IMR-90 (cell line): ENCODE data around the gene FRK. TPM values are rescaled to one million over a fixed set of nuclear protein-coding genes. Genes with fewer than 3 reads are reported as not detected.
A peak's percentile ranks its signal among the peaks of the same experiment; 100 is the strongest.

Source experiments
- ATAC-seq: fragments of 200-7000 bp; cut with Tn5 transposase; 2 replicates; pipeline ENCODE4 v1.9.1; 2020; ENCODE audit warnings: low read depth, mild to moderate bottlenecking, moderate library complexity
- BruUV-seq: library from RNA; stranded (reverse); fragments of 400-500 nt; replicated peaks from 2 replicates; lab custom pipeline; 2021; lab: Mats Ljungman, UMichigan
- CTCF ChIA-PET: fragments of 300-600 bp; formaldehyde crosslinking; extraction: SDS; loops from one replicate; lab custom pipeline; 2021; ENCODE audit warnings: antibody characterized with exemption; lab: Yijun Ruan, JAX
- POLR2A ChIA-PET: fragments of 300-600 bp; sonication (Branson Sonifier 250); formaldehyde crosslinking; loops from one replicate; lab custom pipeline; 2022; ENCODE audit warnings: antibody characterized with exemption; ENCODE audit not compliant: unreplicated experiment; lab: Charles Lee
- DNase-seq: peaks from one replicate; pipeline ENCODE4 v3.0.0; 2013
- H2AFZ ChIP-seq: replicated peaks from 2 replicates; pipeline ENCODE3; 2013; ENCODE audit warnings: low read length, mild to moderate bottlenecking; ENCODE audit not compliant: poor library complexity
- H2AK5ac ChIP-seq: 2 replicates; pipeline ENCODE4 v1.6.1; 2013; ENCODE audit warnings: low read depth, low read length, inconsistent platforms
- H2AK9ac ChIP-seq: replicated peaks from 2 replicates; pipeline ENCODE3; 2013; ENCODE audit warnings: mild to moderate bottlenecking, low read depth, low read length, moderate library complexity; ENCODE audit not compliant: poor library complexity
- H2BK120ac ChIP-seq: 2 replicates; pipeline ENCODE4 v1.6.1; 2013; ENCODE audit warnings: low read depth, low read length, inconsistent platforms
- H2BK15ac ChIP-seq: 3 replicates; pipeline ENCODE4 v1.6.1; 2013; ENCODE audit warnings: low read depth, low read length, inconsistent platforms
- H2BK20ac ChIP-seq: 2 replicates; pipeline ENCODE4 v1.6.1; 2013; ENCODE audit warnings: low read depth, mild to moderate bottlenecking, inconsistent platforms, low read length, moderate library complexity
- H2BK5ac ChIP-seq: 2 replicates; pipeline ENCODE4 v1.6.1; 2013; ENCODE audit warnings: mild to moderate bottlenecking, low read depth, low read length, inconsistent platforms; ENCODE audit not compliant: poor library complexity, severe bottlenecking
- H3K14ac ChIP-seq: replicated peaks from 2 replicates; pipeline ENCODE4 v1.6.1; 2013; ENCODE audit warnings: low read depth, low read length, inconsistent platforms
- H3K18ac ChIP-seq: 2 replicates; pipeline ENCODE4 v1.6.1; 2013; ENCODE audit warnings: low read depth, low read length, control low read depth
- H3K23ac ChIP-seq: 2 replicates; pipeline ENCODE4 v1.6.1; 2013; ENCODE audit warnings: low read depth, low read length, inconsistent platforms
- H3K27ac ChIP-seq: 2 replicates; pipeline ENCODE4 v1.5.1; 2013; ENCODE audit warnings: mild to moderate bottlenecking, control low read depth, low read length; ENCODE audit not compliant: insufficient read depth
- H3K27me3 ChIP-seq: 2 replicates; pipeline ENCODE4 v1.6.1; 2013; ENCODE audit warnings: low read length; ENCODE audit not compliant: control insufficient read depth, insufficient read depth
- H3K36me3 ChIP-seq: 2 replicates; pipeline ENCODE4 v1.6.1; 2013; ENCODE audit warnings: low read length, mixed read lengths; ENCODE audit not compliant: control insufficient read depth, insufficient read depth
- H3K4ac ChIP-seq: 2 replicates; pipeline ENCODE4 v1.6.1; 2013; ENCODE audit warnings: low read depth, low read length, inconsistent platforms
- H3K4me1 ChIP-seq: 2 replicates; pipeline ENCODE4 v1.6.1; 2013; ENCODE audit warnings: low read length, mixed read lengths; ENCODE audit not compliant: control insufficient read depth, insufficient read depth
- H3K4me2 ChIP-seq: 2 replicates; pipeline ENCODE4 v1.6.1; 2013; ENCODE audit warnings: low read depth, mild to moderate bottlenecking, control low read depth, low read length, moderate library complexity
- H3K4me3 ChIP-seq: 2 replicates; pipeline ENCODE4 v1.5.1; 2013; ENCODE audit warnings: low read depth, mild to moderate bottlenecking, control low read depth, low read length, moderate library complexity; ENCODE audit not compliant: insufficient read depth
- H3K56ac ChIP-seq: 2 replicates; pipeline ENCODE4 v1.6.1; 2013; ENCODE audit warnings: low read length, inconsistent platforms; ENCODE audit not compliant: insufficient read depth; ENCODE audit errors: extremely low read depth
- H3K79me1 ChIP-seq, 2 experiments: 2 replicates each; pipeline ENCODE4 v1.6.1; 2013; ENCODE audit warnings: low read length in 2 of 2, inconsistent platforms in 1 of 2, low read depth in 1 of 2
- H3K9ac ChIP-seq: 2 replicates; pipeline ENCODE4 v1.6.1; 2013; ENCODE audit warnings: low read depth, low read length, control low read depth
- H3K9me1 ChIP-seq: 2 replicates; pipeline ENCODE4 v1.6.1; 2013; ENCODE audit warnings: low read length, inconsistent platforms; ENCODE audit not compliant: insufficient read depth
- H3K9me3 ChIP-seq: 2 replicates; pipeline ENCODE4 v1.6.1; 2013; ENCODE audit warnings: low read length; ENCODE audit not compliant: control insufficient read depth, insufficient read depth
- H4K20me1 ChIP-seq: 2 replicates; pipeline ENCODE4 v1.6.1; 2013; ENCODE audit warnings: low read length, inconsistent platforms; ENCODE audit not compliant: insufficient read depth
- H4K5ac ChIP-seq: 2 replicates; pipeline ENCODE4 v1.6.1; 2013; ENCODE audit warnings: mild to moderate bottlenecking, low read depth, low read length, control low read depth
- H4K8ac ChIP-seq, 2 experiments: 2 replicates each; pipeline ENCODE4 v1.6.1; 2013; ENCODE audit warnings: low read depth in 2 of 2, low read length in 2 of 2, control low read depth in 1 of 2, inconsistent platforms in 1 of 2
- H4K91ac ChIP-seq: 2 replicates; pipeline ENCODE4 v1.6.1; 2013; ENCODE audit warnings: low read depth, low read length, inconsistent platforms; ENCODE audit not compliant: insufficient read depth
- BHLHE40 ChIP-seq: fragments of 150-350 bp; IDR thresholded peaks from 2 replicates; pipeline ENCODE4 v1.6.1; 2016; ENCODE audit warnings: mild to moderate bottlenecking, low read depth, low read length
- CEBPB ChIP-seq: IDR thresholded peaks from 2 replicates; pipeline ENCODE4 v1.6.1; 2012; ENCODE audit warnings: low read depth, low read length, improper control_type of control experiment
- CHD1 ChIP-seq: IDR thresholded peaks from 2 replicates; pipeline ENCODE4 v1.6.1; 2012; ENCODE audit warnings: low read depth, low read length, improper control_type of control experiment
- FOS ChIP-seq: fragments of 150-350 bp; IDR thresholded peaks from 2 replicates; pipeline ENCODE4 v1.6.1; 2016; ENCODE audit warnings: low read depth, low read length
- MAFK ChIP-seq: IDR thresholded peaks from 2 replicates; pipeline ENCODE4 v1.6.1; 2012; ENCODE audit warnings: low read depth, low read length, improper control_type of control experiment
- MAZ ChIP-seq: IDR thresholded peaks from 2 replicates; pipeline ENCODE4 v1.6.1; 2012; ENCODE audit warnings: low read depth, mild to moderate bottlenecking, low read length, improper control_type of control experiment, moderate library complexity, borderline replicate concordance
- MXI1 ChIP-seq: IDR thresholded peaks from 2 replicates; pipeline ENCODE4 v1.6.1; 2012; ENCODE audit warnings: low read depth, mild to moderate bottlenecking, low read length, moderate library complexity, borderline replicate concordance
- NFE2L2 ChIP-seq: fragments of 150-350 bp; IDR thresholded peaks from 2 replicates; pipeline ENCODE4 v1.6.1; 2016; ENCODE audit warnings: low read depth, mild to moderate bottlenecking, low read length
- RAD21 ChIP-seq: IDR thresholded peaks from 2 replicates; pipeline ENCODE4 v1.6.1; 2012; ENCODE audit warnings: low read length, improper control_type of control experiment
- RCOR1 ChIP-seq: IDR thresholded peaks from 2 replicates; pipeline ENCODE4 v1.6.1; 2012; ENCODE audit warnings: mild to moderate bottlenecking, low read length, improper control_type of control experiment; ENCODE audit not compliant: insufficient replicate concordance
- RFX5 ChIP-seq: IDR thresholded peaks from 2 replicates; pipeline ENCODE4 v1.8.0; 2012; ENCODE audit warnings: low read depth, mild to moderate bottlenecking, low read length, moderate library complexity
- SMC3 ChIP-seq: fragments of 150-350 bp; IDR thresholded peaks from 2 replicates; pipeline ENCODE4 v1.6.1; 2016; ENCODE audit warnings: low read depth, mild to moderate bottlenecking, antibody characterized with exemption, low read length, moderate library complexity
- WGBS, 2 experiments: methylation state at CpG; one replicate each; pipeline versions ENCODE4 v1.1.5 to v1.1.7; 2013; ENCODE audit warnings: missing lambda C conversion rate in 2 of 2; ENCODE audit not compliant: insufficient read length in 1 of 2; ENCODE audit errors: extremely low coverage in 2 of 2; 5-methylcytosine and 5-hydroxymethylcytosine counted together
- dilution Hi-C: fragments of 300-500 bp; cut with HindIII; formaldehyde crosslinking; loops from one replicate; pipeline ENCODE4 v1.14.3; 2018; ENCODE audit warnings: low sequenced_read_pairs; ENCODE audit not compliant: unreplicated experiment
- in situ Hi-C: fragments of 300-500 bp; cut with MboI; formaldehyde crosslinking; loops from 3 replicates; pipeline ENCODE4 v1.14.3; 2019; ENCODE audit warnings: low sequenced_read_pairs, inconsistent platforms, mixed read lengths
- intact Hi-C: fragments of 100-400 bp; cut with micrococcal nuclease; formaldehyde crosslinking; loops from 2 replicates; pipeline ENCODE4 v1.10.0; 2022
- polyA plus RNA-seq, 3 experiments: library from polyadenylated mRNA; depleted of rRNA; stranded (reverse); fragments of >200 nt; gene quantifications; 2 replicates each; pipeline ENCODE4 v1.2.3, GENCODE V29; 2012; ENCODE audit warnings: low replicate concordance in 1 of 3
- total RNA-seq: library from RNA; depleted of rRNA; stranded (reverse); fragments of >200 nt; gene quantifications from 2 replicates; pipeline ENCODE4 v1.2.3, GENCODE V29; 2012
- TF ChIP-seq, protein P1 (sequence below): fragments of 150-350 bp; IDR thresholded peaks from 2 replicates; pipeline ENCODE4 v1.6.1; 2017; ENCODE audit warnings: mild to moderate bottlenecking, antibody characterized with exemption, low read length, low read depth
- TF ChIP-seq, protein P2 (sequence below): conservative IDR thresholded peaks from 2 replicates; pipeline ENCODE4 v1.5.1; 2012; ENCODE audit warnings: mild to moderate bottlenecking, low read depth, low read length, improper control_type of control experiment
- TF ChIP-seq, protein P3 (sequence below): fragments of 150-350 bp; IDR thresholded peaks from 2 replicates; pipeline ENCODE4 v1.6.1; 2016; ENCODE audit warnings: low read depth, mild to moderate bottlenecking, low read length, moderate library complexity, borderline replicate concordance

The FRK gene
- total and polyA plus RNA-seq, 2 of the 4 experiments (the other 2 are of a cell fraction) = under 0.01 to 0.02 TPM

DNA sequence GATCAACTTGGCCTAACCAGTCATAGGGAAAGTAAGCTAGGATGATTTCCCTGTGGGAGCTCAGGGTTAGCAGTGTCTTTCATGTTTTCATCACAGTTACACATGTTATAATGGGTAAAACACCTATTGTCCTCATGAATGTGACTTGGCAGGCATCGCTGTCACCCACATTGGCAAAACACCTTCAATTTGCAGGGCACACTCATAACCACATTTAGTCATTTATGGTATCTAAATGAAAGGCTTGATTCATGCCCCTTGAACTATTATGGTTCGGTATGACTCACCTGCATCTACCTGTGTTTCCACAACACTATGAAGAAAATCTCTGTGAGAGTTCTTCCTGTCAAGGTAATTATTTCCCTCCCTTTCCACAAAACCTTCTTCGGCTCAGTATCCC is 49.2 kb downstream of the FRK start:
- dilution Hi-C loops (no loop called here), in situ Hi-C loops (loop anchor here (5.0 kb wide), 1 partner anchor 86 kb away; no protein-coding TSS in a partner anchor), intact Hi-C loops (loop anchor here (1.0 to 10.0 kb wide), 3 partner anchors 86 to 397 kb away; no protein-coding TSS in a partner anchor)
- no peak overlapping the region for H3K23ac ChIP-seq
- H2AFZ ChIP-seq = no peak overlapping the region
- ChIA-PET POLR2A (no interaction called here), CTCF (interaction anchor here (0.6 to 2.9 kb wide), 11 partner anchors 19 to 104 kb away, joined by 3 to 13 read pairs (median 4); partner anchors contain the start of gene NT5DC1)
- peak overlapping the region; percentile 75 for H2BK120ac ChIP-seq
- H2AK5ac ChIP-seq = peak overlapping the region; percentile 17; the same call in 1 of the 2 replicates
- H2BK20ac ChIP-seq = peak overlapping the region; percentile 51; the same call in 1 of the 2 replicates
- no peaks in the 10 kb centered on the region for H3K27me3 ChIP-seq
- ATAC-seq (no peak), DNase-seq (no peak)
- H3K4me2 ChIP-seq = peak overlapping the region; percentile 36; the same call in 1 of the 2 replicates
- H3K9ac ChIP-seq = 0 out of 2 replicates have a peak overlapping the region, but pooled peaks have one; percentile 42
- no peaks in the 10 kb centered on the region for H3K9me3 ChIP-seq
- no peaks in the 10 kb centered on the region for H3K36me3 ChIP-seq
- H4K20me1 ChIP-seq = no peaks in the 10 kb centered on the region
- no peak overlapping the region for H3K4me3 ChIP-seq
- H4K8ac ChIP-seq = 0 out of 4 replicates have a peak overlapping the region, but pooled peaks of 1 of the 2 experiments have one; percentile 1
- peak overlapping the region; percentile 45; the same call in 1 of the 2 replicates for H3K4ac ChIP-seq
- 0 out of 2 replicates have a peak overlapping the region, but pooled peaks have one; percentile 25 for H4K91ac ChIP-seq
- H3K4me1 ChIP-seq = peaks cover 9% of the 10 kb centered on the region
- H3K79me1 ChIP-seq = no peaks in the 10 kb centered on the region
- no CpG with 5 or more reads among the region's 3 CpGs for WGBS, 2 experiments
- H4K5ac ChIP-seq = peak overlapping the region; percentile 98
- H3K56ac ChIP-seq = no peak overlapping the region
- no peak overlapping the region for H2AK9ac ChIP-seq
- H2BK5ac ChIP-seq = peak overlapping the region; percentile 93
- H2BK15ac ChIP-seq = peak overlapping the region; percentile 72; the same call in 2 of the 3 replicates
- peaks cover 3% of the 10 kb centered on the region; the same call in 1 of the 2 replicates for H3K9me1 ChIP-seq
- peak overlapping the region; percentile 67; the same call in 1 of the 2 replicates for H3K27ac ChIP-seq
- peak overlapping the region; percentile 98 for H3K18ac ChIP-seq
- 0 out of 2 replicates have a peak overlapping the region, but pooled peaks have one; percentile 42 for H3K14ac ChIP-seq
- BruUV-seq = no TSS peak
- TF ChIP-seq RFX5 = no peak
- no peak for TF ChIP-seq MAZ
- TF ChIP-seq RAD21 = no peak
- no peak for TF ChIP-seq NFE2L2
- TF ChIP-seq, protein P1, sequence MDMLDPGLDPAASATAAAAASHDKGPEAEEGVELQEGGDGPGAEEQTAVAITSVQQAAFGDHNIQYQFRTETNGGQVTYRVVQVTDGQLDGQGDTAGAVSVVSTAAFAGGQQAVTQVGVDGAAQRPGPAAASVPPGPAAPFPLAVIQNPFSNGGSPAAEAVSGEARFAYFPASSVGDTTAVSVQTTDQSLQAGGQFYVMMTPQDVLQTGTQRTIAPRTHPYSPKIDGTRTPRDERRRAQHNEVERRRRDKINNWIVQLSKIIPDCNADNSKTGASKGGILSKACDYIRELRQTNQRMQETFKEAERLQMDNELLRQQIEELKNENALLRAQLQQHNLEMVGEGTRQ = no peak
- TF ChIP-seq CEBPB = no peak
- TF ChIP-seq RCOR1 = no peak
- no peak for TF ChIP-seq SMC3
- TF ChIP-seq CHD1 = no peak
- no peak for TF ChIP-seq MXI1
- TF ChIP-seq, protein P2, sequence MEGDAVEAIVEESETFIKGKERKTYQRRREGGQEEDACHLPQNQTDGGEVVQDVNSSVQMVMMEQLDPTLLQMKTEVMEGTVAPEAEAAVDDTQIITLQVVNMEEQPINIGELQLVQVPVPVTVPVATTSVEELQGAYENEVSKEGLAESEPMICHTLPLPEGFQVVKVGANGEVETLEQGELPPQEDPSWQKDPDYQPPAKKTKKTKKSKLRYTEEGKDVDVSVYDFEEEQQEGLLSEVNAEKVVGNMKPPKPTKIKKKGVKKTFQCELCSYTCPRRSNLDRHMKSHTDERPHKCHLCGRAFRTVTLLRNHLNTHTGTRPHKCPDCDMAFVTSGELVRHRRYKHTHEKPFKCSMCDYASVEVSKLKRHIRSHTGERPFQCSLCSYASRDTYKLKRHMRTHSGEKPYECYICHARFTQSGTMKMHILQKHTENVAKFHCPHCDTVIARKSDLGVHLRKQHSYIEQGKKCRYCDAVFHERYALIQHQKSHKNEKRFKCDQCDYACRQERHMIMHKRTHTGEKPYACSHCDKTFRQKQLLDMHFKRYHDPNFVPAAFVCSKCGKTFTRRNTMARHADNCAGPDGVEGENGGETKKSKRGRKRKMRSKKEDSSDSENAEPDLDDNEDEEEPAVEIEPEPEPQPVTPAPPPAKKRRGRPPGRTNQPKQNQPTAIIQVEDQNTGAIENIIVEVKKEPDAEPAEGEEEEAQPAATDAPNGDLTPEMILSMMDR = no peak
- TF ChIP-seq, protein P3, sequence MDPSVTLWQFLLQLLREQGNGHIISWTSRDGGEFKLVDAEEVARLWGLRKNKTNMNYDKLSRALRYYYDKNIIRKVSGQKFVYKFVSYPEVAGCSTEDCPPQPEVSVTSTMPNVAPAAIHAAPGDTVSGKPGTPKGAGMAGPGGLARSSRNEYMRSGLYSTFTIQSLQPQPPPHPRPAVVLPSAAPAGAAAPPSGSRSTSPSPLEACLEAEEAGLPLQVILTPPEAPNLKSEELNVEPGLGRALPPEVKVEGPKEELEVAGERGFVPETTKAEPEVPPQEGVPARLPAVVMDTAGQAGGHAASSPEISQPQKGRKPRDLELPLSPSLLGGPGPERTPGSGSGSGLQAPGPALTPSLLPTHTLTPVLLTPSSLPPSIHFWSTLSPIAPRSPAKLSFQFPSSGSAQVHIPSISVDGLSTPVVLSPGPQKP = no peak
- TF ChIP-seq BHLHE40 = no peak
- TF ChIP-seq FOS = no peak
- TF ChIP-seq MAFK = no peak
